H1 (cell line): Measurements from ENCODE around the gene RGS14. TPM values are rescaled to one million over a fixed set of nuclear protein-coding genes. Genes with fewer than 3 reads are reported as not detected.

Source experiments
- ATF3 ChIP-seq: IDR thresholded peaks from 2 replicates; pipeline ENCODE4 v1.6.1; 2011; ENCODE audit warnings: low read depth, mild to moderate bottlenecking, low read length; ENCODE audit not compliant: insufficient read depth
- CHD2 ChIP-seq: IDR thresholded peaks from 2 replicates; pipeline ENCODE4 v1.6.1; 2012; ENCODE audit warnings: low read length, improper control_type of control experiment
- CHD7 ChIP-seq: fragments of 300-600 bp; sonication (generic); IDR thresholded peaks from 2 replicates; pipeline ENCODE4 v1.7.1; 2012; ENCODE audit warnings: low read length, moderate library complexity, mild to moderate bottlenecking, inconsistent platforms; ENCODE audit not compliant: insufficient replicate concordance
- SIN3A ChIP-seq, 2 experiments: IDR thresholded peaks in 1 of 2; conservative IDR thresholded peaks in 1 of 2; 2 replicates each; pipeline ENCODE4 v1.6.1; 2011 to 2012; ENCODE audit warnings: low read length in 2 of 2, improper control_type of control experiment in 1 of 2, low read depth in 1 of 2, mild to moderate bottlenecking in 1 of 2
- SUZ12 ChIP-seq: fragments of 200-600 bp; sonication (generic); IDR thresholded peaks from 2 replicates; pipeline ENCODE4 v1.6.1; 2012; ENCODE audit warnings: mild to moderate bottlenecking, inconsistent platforms, low read length, moderate library complexity, mixed read lengths
- polyA plus RNA-seq, 7 experiments: library from polyadenylated mRNA; depleted of rRNA in 3 of 7; stranded (reverse) in 5 of 7; unstranded in 2 of 7; fragments of >200 nt in 5 of 7; fragments of 200-250 nt in 2 of 7; gene quantifications; 1 replicate in 5 of 7; 2 replicates in 1 of 7; 4 replicates in 1 of 7; pipeline versions ENCODE4 v1.2.1 to v1.2.3, GENCODE V29; 2011 to 2013; ENCODE audit warnings: missing spikeins in 2 of 7, mixed read lengths in 2 of 7
- total RNA-seq: library from RNA; stranded (reverse); fragmentation: NEBNext Ultra II Directional; extraction: Animal tissue kit (Norgen Biotek cat#: 25700); gene quantifications from 2 replicates; pipeline ENCODE4 v1.2.1, GENCODE V29; 2021

Gene RGS14
- total and polyA plus RNA-seq, 2 of the 8 experiments (the other 6 are each of a cell fraction or from before 2014, with no cell fraction given) = 24.4 to 46.1 TPM

- TF ChIP-seq CHD7 = no peak
- no peak for TF ChIP-seq ATF3
- no peak for TF ChIP-seq SIN3A (conservative IDR thresholded peaks at IDR 0.05 in 1 of 2, IDR thresholded peaks at IDR 0.05 in 1 of 2; ENCODE audit: low read depth in 1 of 2, low read length in 2 of 2)
- no peak for TF ChIP-seq CHD2
- no peak for TF ChIP-seq SUZ12
- TF ChIP-seq, all 59 proteins: peak for 0
Measured at GRCh38 chr5:177355162-177355867, 2.4 kb upstream of the RGS14 start (continued).
